Common myeloid progenitor, CD34-positive (primary cell): ENCODE results near the gene DNAJB5.
"Not testable (repeated sequence)": the region's sequence is repeated elsewhere in the genome, so short reads cannot be mapped to it uniquely, and the experiment has no call there.

Experiments used
- CTCF ChIA-PET: fragments of 350-600 bp; sonication (Branson Sonifier 250); formaldehyde crosslinking; loops from one replicate; lab custom pipeline; 2021; ENCODE audit warnings: antibody characterized with exemption; lab: Charles Lee
- POLR2A ChIA-PET: fragments of 350-600 bp; sonication (Branson Sonifier 250); formaldehyde crosslinking; loops from one replicate; lab custom pipeline; 2021; ENCODE audit warnings: antibody characterized with exemption; lab: Charles Lee
- DNase-seq, 3 donors: peaks; one replicate each; pipeline versions ENCODE4 v3.0.0 to v3.0.0-alpha.2; 2013
- H3K27ac ChIP-seq, 2 experiments: 1 replicate in 1 of 2; 2 replicates in 1 of 2; pipeline ENCODE4 v1.7.0; 2013; ENCODE audit warnings: inconsistent platforms in 2 of 2, low read length in 2 of 2, mild to moderate bottlenecking in 2 of 2, low read depth in 1 of 2, moderate library complexity in 1 of 2; ENCODE audit not compliant: severe bottlenecking in 2 of 2, insufficient read depth in 1 of 2, poor library complexity in 1 of 2
- H3K27me3 ChIP-seq, 5 experiments: replicated peaks in 2 of 5; 1 replicate in 3 of 5; 2 replicates in 2 of 5; pipeline versions ENCODE4 v1.6.1 to v1.7.0; 2013; ENCODE audit warnings: low read length in 4 of 5, mild to moderate bottlenecking in 2 of 5, moderate library complexity in 2 of 5, inconsistent platforms in 1 of 5; ENCODE audit not compliant: insufficient read depth in 5 of 5, control insufficient read depth in 4 of 5
- H3K36me3 ChIP-seq, 4 experiments: 1 replicate in 2 of 4; 2 replicates in 2 of 4; pipeline versions ENCODE4 v1.6.1 to v1.7.0; 2013; ENCODE audit warnings: low read length in 3 of 4, control low read depth in 1 of 4, mild to moderate bottlenecking in 1 of 4; ENCODE audit not compliant: control insufficient read depth in 4 of 4, insufficient read depth in 4 of 4
- H3K4me1 ChIP-seq, 4 experiments: 1 replicate in 3 of 4; 2 replicates in 1 of 4; pipeline versions ENCODE4 v1.6.1 to v1.7.1; 2013; ENCODE audit warnings: low read length in 3 of 4, mild to moderate bottlenecking in 3 of 4, control low read depth in 1 of 4, inconsistent platforms in 1 of 4, moderate library complexity in 1 of 4; ENCODE audit not compliant: control insufficient read depth in 4 of 4, insufficient read depth in 4 of 4; ENCODE audit errors: control extremely low read depth in 1 of 4
- H3K4me3 ChIP-seq, 7 experiments: 1 replicate in 4 of 7; 2 replicates in 3 of 7; pipeline versions ENCODE4 v1.5.1 to v1.7.0; 2013; ENCODE audit warnings: mild to moderate bottlenecking in 7 of 7, low read length in 6 of 7, moderate library complexity in 6 of 7, inconsistent platforms in 2 of 7, low read depth in 2 of 7, control low read depth in 1 of 7; ENCODE audit not compliant: insufficient read depth in 4 of 7, control insufficient read depth in 1 of 7; ENCODE audit errors: extremely low read depth in 1 of 7
- H3K9me3 ChIP-seq, 5 experiments: 1 replicate in 4 of 5; 2 replicates in 1 of 5; pipeline versions ENCODE4 v1.6.1 to v1.7.1; 2013; ENCODE audit warnings: low read length in 4 of 5, mild to moderate bottlenecking in 2 of 5, inconsistent platforms in 1 of 5, low read depth in 1 of 5, moderate library complexity in 1 of 5; ENCODE audit not compliant: control insufficient read depth in 4 of 5, insufficient read depth in 2 of 5; ENCODE audit errors: control extremely low read depth in 1 of 5
- WGBS: methylation state at CpG from one replicate; pipeline ENCODE4 v1.1.5; 2013; ENCODE audit not compliant: insufficient coverage; 5-methylcytosine and 5-hydroxymethylcytosine counted together

DNAJB5 gene

DNA sequence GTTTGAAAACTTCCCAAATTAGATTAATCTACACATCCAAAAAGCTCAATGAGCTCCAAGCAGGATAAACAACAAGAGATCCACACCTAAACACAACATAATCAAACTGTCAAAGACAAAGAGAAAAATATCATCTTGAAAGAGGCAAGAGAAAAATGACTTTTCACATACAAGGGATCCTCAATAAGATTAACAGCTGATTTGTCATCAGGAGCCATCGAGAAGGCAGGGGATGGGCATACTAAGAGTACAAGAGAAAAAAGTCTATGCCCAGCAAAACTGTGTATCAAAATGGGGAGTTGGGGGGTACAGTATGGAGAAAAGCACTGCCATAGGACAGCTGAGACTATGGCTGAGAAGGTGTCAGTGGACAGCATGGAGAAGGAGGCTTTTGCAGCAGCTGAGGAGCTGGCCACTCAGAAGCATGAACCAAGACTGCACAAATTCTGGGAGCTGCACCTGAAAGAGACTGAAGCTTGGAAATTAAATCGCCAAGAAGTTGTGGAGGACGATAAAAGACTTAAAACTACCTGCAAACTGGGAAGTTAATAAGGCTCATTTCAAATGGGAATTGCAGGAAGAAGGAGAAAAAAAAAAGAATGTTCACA is 20.9 kb downstream of the DNAJB5 start:
- WGBS = 90% methylated on average over 3 of the region's 3 CpGs
- ChIA-PET POLR2A (no interaction called here), CTCF (interaction anchor here (1.1 kb wide), 1 partner anchor 18 kb away, joined by 3 read pairs; no protein-coding TSS in a partner anchor)
- DNase-seq = no peak
- Histone ChIP-seq H3K27ac (no peak overlapping the region), H3K4me1 (no peaks in the 10 kb centered on the region), H3K36me3 (peaks cover 0 to 3% (median 0%) of the 10 kb centered on the region in 4 experiments), H3K4me3 (no peak overlapping the region), H3K9me3 (peaks cover 3 to 14% (median 6%) of the 10 kb centered on the region in 5 experiments), H3K27me3 (no peaks in the 10 kb centered on the region)

DNA sequence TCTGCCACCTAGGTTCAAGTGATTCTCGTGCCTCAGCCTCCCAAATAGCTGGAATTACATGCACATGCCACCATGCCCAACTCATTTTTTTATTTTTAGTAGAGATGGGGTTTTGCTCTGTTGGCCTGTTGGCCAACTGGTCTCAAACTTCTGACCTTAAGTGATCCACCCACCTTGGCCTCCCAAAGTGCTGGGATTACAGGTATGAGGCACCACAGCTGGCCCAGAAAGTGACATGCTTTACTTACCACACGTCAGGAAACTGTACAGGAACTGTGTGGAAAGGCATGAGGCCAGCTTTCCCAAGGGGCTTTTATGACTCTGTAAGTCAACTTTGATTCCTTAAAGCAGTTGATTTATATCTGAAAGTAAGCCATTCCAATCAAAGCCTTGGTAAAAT is 25.0 kb downstream of the DNAJB5 start:
- Histone ChIP-seq H3K4me3 (no peak overlapping the region), H3K4me1 (no peaks in the 10 kb centered on the region), H3K27me3 (no peaks in the 10 kb centered on the region), H3K27ac (no peak overlapping the region), H3K9me3 (peaks cover 3 to 14% (median 6%) of the 10 kb centered on the region in 5 experiments), H3K36me3 (peaks cover 0 to 2% (median 0%) of the 10 kb centered on the region in 4 experiments)
- WGBS = 0% methylated on average over 1 of the region's 2 CpGs
- DNase-seq = no peak
- ChIA-PET CTCF (interaction anchor here (0.6 kb wide), 1 partner anchor 17 kb away, joined by 3 read pairs; no protein-coding TSS in a partner anchor), POLR2A (no interaction called here)

GRCh38 chr9:35023443-35023842 is 33.9 kb downstream of the DNAJB5 start:
- CTCF ChIA-PET, H3K27ac ChIP-seq, POLR2A ChIA-PET, H3K4me3 ChIP-seq, H3K36me3 ChIP-seq, H3K9me3 ChIP-seq, H3K27me3 ChIP-seq: not testable (repeated sequence)
- H3K4me1 ChIP-seq = peaks cover 3 to 42% (median 11%) of the 10 kb centered on the region in 4 experiments
- DNase-seq = peak; percentile 17 to 72 (median 62)
- 7% methylated on average over 4 of the region's 5 CpGs for WGBS

- no peaks in the 10 kb centered on the region for H3K36me3 ChIP-seq
- POLR2A ChIA-PET = no interaction called here
- no peaks in the 10 kb centered on the region for H3K9me3 ChIP-seq
- peak in 2 of 3 donors; percentile 36 to 38 for DNase-seq
- no peaks in the 10 kb centered on the region for H3K27me3 ChIP-seq
- CTCF ChIA-PET = interaction anchor here (1.0 to 3.7 kb wide), 3 partner anchors 9 to 32 kb away, joined by 4 to 10 read pairs (median 4); no protein-coding TSS in a partner anchor
- peak overlapping the region in 1 of 7 experiments; percentile 15 for H3K4me3 ChIP-seq
- WGBS = 62% methylated on average over 3 of the region's 3 CpGs
- H3K27ac ChIP-seq = peak overlapping the region in 1 of 2 experiments; percentile 9
- peaks cover 3 to 42% (median 11%) of the 10 kb centered on the region in 4 experiments for H3K4me1 ChIP-seq
Measured at GRCh38 chr9:35026671-35027070, 37.1 kb downstream of the DNAJB5 start.

DNA sequence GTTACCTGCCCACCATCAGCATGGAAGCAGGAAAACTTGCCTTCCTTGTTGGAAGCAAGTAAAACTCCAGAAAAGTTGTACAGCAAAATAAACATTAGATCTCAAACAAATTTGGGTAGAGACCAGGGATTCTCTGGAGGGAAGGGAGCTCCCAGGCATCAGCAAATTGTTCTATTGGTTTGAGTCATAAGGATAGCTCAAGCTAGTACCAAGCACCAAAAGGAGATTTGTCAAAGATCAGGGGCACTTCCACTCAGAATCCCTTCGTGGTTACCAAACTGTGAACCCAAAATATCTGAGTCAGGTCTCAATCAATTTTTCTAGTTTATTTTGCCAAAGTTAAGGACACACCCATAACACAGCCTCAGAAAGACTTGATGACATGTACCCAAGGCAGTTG is 37.8 kb downstream of the DNAJB5 start:
- H3K27ac ChIP-seq = no peak overlapping the region
- CTCF ChIA-PET = interaction anchor here (1.0 to 3.7 kb wide), 3 partner anchors 8 to 33 kb away, joined by 4 to 10 read pairs (median 4); no protein-coding TSS in a partner anchor

GRCh38 chr9:35027860-35028259 is 38.3 kb downstream of the DNAJB5 start:
- Histone ChIP-seq H3K4me1 (peaks cover 3 to 37% (median 11%) of the 10 kb centered on the region in 4 experiments), H3K9me3 (no peaks in the 10 kb centered on the region), H3K4me3 (no peak overlapping the region), H3K27me3 (no peaks in the 10 kb centered on the region), H3K36me3 (no peaks in the 10 kb centered on the region), H3K27ac (no peak overlapping the region)
- DNase-seq = no peak
- WGBS = 100% methylated on average over 1 of the region's 1 CpG
- ChIA-PET CTCF (interaction anchor here (0.7 to 3.7 kb wide), 3 partner anchors 8 to 24 kb away, joined by 3 to 10 read pairs (median 4); no protein-coding TSS in a partner anchor), POLR2A (no interaction called here)

More for the DNA sequence above, 37.8 kb downstream of the DNAJB5 start:
- peaks cover 3 to 42% (median 11%) of the 10 kb centered on the region in 4 experiments for H3K4me1 ChIP-seq
- POLR2A ChIA-PET = no interaction called here
- DNase-seq = no peak
- no peaks in the 10 kb centered on the region for H3K36me3 ChIP-seq
- H3K4me3 ChIP-seq = no peak overlapping the region
- H3K9me3 ChIP-seq = no peaks in the 10 kb centered on the region
- no CpG with 5 or more reads among the region's 1 CpG for WGBS
- no peaks in the 10 kb centered on the region for H3K27me3 ChIP-seq

DNA sequence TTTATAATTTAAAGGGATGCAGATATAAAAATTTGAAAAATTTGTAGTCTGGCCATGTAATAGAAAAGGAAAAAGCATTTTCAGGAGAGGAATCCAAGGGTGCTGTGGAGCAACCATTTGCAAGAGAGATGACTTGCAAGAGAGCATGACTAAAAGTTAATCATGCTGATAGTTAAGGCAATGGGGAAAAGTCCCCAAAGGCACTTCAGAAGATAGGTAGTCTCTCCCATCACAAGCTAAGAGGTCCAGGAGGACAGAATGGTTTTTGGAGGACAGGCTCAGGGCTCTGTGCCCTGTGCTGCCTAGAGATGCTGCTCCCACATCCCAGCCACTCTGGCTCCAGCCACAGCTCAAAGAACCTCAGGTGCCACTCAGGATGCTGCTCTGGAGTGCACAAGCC is 38.8 kb downstream of the DNAJB5 start:
- POLR2A ChIA-PET = no interaction called here
- H3K9me3 ChIP-seq = no peaks in the 10 kb centered on the region
- no peak for DNase-seq
- CTCF ChIA-PET = interaction anchor here (0.7 to 3.7 kb wide), 3 partner anchors 15 to 23 kb away, joined by 3 to 10 read pairs (median 5); no protein-coding TSS in a partner anchor
- H3K27ac ChIP-seq = no peak overlapping the region
- H3K27me3 ChIP-seq = no peaks in the 10 kb centered on the region
- no peak overlapping the region for H3K4me3 ChIP-seq
- H3K4me1 ChIP-seq = peaks cover 2 to 34% (median 11%) of the 10 kb centered on the region in 4 experiments
- no peaks in the 10 kb centered on the region for H3K36me3 ChIP-seq
